Activated T-cell treated with anti-CD3 and anti-CD28 coated beads, Interleukin-2, amount 50 U/mL, for 48 hours (primary cell): Measurements from ENCODE around the gene OR9A2.

Experiments
- DNase-seq, 2 experiments: peaks; one replicate each; pipeline ENCODE4 v3.0.0-alpha.2; 2020

OR9A2 gene, protein sequence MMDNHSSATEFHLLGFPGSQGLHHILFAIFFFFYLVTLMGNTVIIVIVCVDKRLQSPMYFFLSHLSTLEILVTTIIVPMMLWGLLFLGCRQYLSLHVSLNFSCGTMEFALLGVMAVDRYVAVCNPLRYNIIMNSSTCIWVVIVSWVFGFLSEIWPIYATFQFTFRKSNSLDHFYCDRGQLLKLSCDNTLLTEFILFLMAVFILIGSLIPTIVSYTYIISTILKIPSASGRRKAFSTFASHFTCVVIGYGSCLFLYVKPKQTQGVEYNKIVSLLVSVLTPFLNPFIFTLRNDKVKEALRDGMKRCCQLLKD

GRCh38 chr7:143027032-143027431, at the start of gene OR9A2:
OR9A2 (minus strand) TSS chr7:143027132; CDS start chr7:143027132, 0 bp downstream.
- DNase-seq = no peak

GRCh38 chr7:143074141-143074540, 47.2 kb upstream of the OR9A2 start:
- no peak for DNase-seq

DNA sequence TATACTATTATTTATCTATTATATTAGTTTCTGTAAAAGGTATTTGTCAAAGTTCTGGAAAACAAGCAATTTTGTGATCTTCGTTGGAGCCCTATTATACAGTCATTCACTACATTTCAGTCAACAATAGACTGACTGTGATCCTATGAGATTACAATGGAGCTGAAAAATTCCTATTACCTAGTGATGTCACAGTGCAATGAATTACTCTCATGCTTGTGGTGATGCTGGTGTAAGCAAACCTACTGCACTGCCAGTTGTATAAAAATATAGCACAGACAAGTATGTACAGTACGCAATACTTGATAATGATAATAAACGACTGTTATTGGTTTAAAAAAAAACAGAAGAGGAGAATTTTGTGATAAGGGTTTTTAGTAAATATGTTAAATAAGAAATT, 46.6 kb upstream of the OR9A2 start:
- DNase-seq = no peak

DNA sequence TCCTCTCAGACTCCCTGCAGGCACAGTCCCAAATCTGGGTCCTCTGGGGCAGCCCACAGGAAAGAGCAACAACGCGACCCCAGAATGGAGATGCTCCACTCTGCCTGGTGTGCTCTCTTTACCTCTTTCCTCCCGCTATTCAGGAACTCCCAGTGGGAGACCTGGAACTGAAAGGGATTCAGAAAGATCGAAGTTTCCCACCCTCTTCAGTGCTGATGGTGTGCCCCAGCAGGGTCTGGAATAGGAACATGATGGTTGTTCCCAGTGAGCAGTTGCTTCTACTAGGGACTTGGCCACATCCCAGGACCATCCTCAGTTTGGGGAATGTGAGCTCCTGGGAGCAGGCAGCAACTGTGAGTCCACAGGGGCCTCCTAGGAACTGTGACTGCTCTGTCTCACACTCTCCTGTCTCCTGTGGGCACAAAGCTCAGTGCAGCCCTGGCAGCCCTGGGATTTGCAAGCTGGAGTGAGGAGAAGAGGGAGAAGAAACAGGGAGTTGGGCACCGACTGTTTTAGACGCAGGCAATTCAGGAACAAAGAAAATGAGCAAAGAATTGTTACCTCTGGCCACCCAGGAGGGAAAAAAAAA, 43.1 kb upstream of the OR9A2 start:
- no peak for DNase-seq

DNA sequence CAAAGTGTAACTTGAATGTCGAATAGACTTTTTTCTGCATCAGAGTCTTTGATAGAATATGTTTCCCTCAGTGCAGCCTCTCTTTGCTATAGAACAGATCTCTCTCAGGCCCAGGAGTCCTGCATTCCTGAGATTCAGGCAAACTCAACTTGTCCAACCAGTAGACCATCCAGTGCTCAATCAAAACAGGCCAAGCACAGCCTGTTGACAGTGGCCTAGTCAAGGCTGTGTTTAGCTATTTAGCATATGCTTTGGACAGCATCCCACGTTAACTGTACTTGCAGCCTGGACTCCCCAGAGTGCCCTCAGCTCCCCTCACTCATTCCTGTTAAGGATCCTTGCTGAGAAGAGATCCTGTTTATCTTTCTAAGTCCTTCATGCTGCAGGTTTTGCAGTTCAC, 41.5 kb upstream of the OR9A2 start:
- no peak for DNase-seq

GRCh38 chr7:143063741-143064140, 36.8 kb upstream of the OR9A2 start:
- DNase-seq = no peak

- no peak for DNase-seq
Observed at GRCh38 chr7:143055754-143056153, 28.8 kb upstream of the OR9A2 start.

DNA sequence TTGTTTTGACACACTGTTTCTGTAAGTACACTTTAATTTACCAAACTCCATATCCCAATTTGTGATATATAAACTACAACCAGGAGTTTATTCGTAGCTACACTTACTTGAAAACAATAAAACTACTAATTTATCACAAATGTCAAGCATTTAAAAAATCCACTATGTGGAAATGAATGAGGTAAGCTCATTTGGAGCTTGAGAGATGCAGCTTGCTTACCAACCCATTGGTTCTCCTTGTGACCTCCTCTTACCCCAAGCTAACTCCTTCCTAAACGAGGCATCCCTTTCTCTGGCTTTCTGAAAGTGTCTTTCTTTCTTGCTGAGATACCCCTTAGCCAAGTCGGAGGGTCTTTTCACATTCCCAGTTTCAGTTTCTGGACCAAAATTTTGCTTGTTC, 27.7 kb upstream of the OR9A2 start:
- no peak for DNase-seq

- no peak for DNase-seq
Observed at GRCh38 chr7:143052041-143052440, 25.1 kb upstream of the OR9A2 start, which contains the start of gene OR6V1. OR6V1 (plus strand) TSS chr7:143052341; CDS start chr7:143052341, 0 bp downstream.

DNA sequence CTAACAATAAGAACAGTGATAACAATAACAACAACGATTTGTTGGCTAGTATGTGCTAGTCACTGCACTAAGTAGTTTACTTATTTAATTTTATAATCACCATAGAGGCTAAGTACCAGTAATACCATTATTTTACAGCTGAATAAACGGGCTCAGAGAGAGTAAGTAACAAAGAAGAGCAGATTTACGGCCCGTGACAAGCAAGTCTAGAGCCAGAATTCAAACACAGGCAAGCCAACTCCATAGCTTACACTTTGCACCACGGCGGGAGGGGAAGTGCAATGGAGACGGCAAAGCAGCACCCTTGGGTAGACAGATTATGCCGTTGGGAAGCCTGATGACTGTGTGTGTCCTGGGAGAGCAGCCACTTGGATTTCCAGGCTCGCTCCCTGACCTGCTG, 24.0 kb upstream of the OR9A2 start:
- no peak for DNase-seq

GRCh38 chr7:143049362-143049761, 22.4 kb upstream of the OR9A2 start:
- DNase-seq = no peak

DNA sequence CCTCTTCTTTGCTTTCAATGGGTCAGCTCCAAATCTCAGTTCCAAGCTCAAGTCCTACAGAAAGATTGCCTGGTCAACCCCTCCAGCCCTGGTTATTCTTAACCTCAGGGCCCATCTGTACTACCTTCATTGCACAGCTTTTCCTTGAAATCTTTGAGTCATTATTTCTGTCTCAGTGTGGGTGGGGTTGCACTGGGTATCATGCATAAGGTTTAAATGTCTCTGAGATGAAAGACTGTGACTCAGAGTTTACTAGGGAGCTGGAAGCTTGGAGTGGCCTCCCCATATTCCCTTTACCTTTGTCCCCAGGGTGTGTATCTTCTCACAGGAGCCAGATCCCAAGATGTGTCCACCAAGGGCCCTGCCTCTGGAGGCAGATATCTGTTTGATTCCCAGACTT, 21.9 kb upstream of the OR9A2 start:
- DNase-seq = peak in 1 of 2 experiments; percentile 19

- DNase-seq = no peak
Observed at GRCh38 chr7:143047326-143047725, 20.4 kb upstream of the OR9A2 start.

DNA sequence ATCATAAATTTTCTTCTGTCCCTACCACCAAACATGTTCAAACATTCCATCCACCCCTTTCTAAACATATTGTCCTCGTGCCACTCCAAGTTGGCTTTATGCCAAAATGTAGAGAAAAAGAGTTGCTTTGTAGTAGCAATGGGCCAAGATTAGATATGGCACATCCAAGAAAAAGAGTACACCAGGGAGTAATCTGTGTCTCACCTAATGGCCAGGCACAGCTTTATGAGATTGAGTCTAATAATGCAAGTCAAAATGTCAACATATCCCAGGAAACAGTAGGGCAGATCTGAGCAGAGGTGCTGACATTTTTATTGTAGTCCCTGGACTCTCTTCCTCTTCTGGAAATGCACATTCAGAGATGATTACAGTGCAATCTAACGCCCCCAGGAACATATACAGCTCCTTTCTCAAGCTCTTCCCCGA, 19.5 kb upstream of the OR9A2 start:
- DNase-seq = no peak

DNA sequence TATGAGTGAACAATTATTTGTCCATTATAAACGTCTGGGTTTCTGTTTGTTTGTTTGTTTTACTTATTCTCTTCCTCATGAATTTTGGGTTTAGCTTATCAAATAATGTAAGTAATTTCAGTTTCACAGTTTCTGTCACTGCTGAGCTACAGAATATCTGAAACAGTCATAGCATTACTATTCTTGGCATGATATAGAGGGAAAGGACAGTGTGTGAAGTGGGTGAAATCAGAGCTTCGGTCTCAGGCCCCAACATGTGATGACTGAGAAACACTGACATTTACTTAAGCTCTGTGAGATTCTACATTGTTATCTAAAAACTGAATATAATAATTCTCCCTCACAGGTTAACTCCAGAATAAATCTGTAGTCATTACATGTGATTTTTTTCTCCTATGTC, 16.5 kb upstream of the OR9A2 start:
- DNase-seq = no peak

GRCh38 chr7:143042790-143043271, 15.9 kb upstream of the OR9A2 start:
- DNase-seq = no peak

GRCh38 chr7:143042159-143042789, 15.3 kb upstream of the OR9A2 start:
- no peak for DNase-seq

DNA sequence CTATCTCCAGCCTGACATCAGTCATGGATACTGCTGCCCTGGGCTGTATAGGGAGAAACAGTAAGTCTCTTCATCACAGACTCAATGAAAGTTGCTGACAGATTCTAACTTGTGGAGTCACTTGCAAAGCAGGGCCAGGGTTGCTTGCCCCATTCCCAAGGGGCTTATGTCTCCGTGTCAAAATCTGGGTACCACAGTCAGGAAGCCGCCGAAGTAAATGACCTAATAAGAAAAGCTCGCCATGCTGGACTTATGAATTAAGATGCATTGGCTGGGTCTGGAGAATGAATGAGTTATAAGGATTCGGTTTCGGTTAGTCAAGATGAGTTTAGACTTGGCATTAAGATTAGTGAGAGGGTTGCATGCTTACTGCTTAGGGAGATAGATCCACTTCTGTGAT, 14.4 kb upstream of the OR9A2 start:
- no peak for DNase-seq

- DNase-seq = no peak
Observed at GRCh38 chr7:143040209-143040715, 13.3 kb upstream of the OR9A2 start.

GRCh38 chr7:143038635-143039034, 11.7 kb upstream of the OR9A2 start:
- DNase-seq = no peak

DNA sequence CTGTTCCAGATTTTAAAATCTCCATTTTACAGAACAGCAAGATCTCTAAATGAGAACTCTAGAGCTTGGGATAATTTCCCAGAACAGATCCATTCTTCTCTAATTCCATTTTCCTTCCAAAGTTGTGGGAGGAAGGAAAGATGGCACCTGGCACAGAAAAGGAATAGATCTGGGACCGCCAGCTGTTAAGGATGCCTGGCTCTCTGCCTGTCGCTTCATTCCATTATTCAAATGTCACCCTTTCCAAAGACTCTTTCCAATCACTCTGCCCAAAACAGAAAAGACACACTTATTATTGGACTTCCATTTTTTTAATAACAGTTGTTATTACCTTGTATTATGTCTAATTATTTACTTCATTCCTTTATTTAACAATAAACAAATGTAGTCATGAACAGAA, 751 bp upstream of the OR9A2 start:
- no peak for DNase-seq

GRCh38 chr7:143025371-143025770, 1.6 kb downstream of the OR9A2 start:
- no peak for DNase-seq

GRCh38 chr7:143023047-143023446, 3.9 kb downstream of the OR9A2 start:
- DNase-seq = no peak

DNA sequence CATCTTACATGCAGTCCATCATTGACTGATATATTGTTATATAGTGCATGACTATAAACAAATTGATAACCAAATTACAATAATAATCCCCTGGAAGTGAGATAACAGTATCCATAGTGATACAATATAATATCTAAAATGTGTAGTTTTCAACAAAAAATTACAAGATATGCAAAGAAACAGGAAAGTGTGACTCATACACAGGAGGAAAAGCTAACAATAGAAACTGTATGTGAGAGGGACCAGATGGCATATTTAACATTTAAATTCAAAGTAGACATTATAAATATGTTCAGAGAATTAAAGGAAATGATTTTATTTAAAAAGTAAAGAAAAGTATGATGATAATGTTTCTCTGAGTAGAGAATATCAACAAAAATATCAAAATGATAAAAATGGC, 8.0 kb downstream of the OR9A2 start:
- no peak for DNase-seq
